ENCODE measurements around the gene SERTM1. TPM values are rescaled to one million over a fixed set of nuclear protein-coding genes. Genes with fewer than 3 reads are reported as not detected.

The SERTM1 gene
- total RNA-seq, 2 donors from 2014 or later = 0.11 TPM; not detected in 1

GRCh38 chr13:36736119-36736726, 62.4 kb downstream of the SERTM1 start:
- intact Hi-C loops (cut with DNase I) = loop anchor here (5.0 to 10.0 kb wide), 3 partner anchors 314 to 751 kb away; no protein-coding TSS in a partner anchor

GRCh38 chr13:36737524-36738083, 63.8 kb downstream of the SERTM1 start:
- Histone ChIP-seq H3K9me3 (no peaks in the 10 kb centered on the region), H3K9ac (ENCODE audit: low read depth in 2 of 2, low read length in 2 of 2) (no peak overlapping the region), H3K4me3 (no peak overlapping the region), H3K27me3 (no peaks in the 10 kb centered on the region), H3K4me1 (no peaks in the 10 kb centered on the region), H3K27ac (no peak overlapping the region), H3K36me3 (no peaks in the 10 kb centered on the region)
- no peak for DNase-seq
- intact Hi-C loops (cut with DNase I) = loop anchor here (5.0 to 10.0 kb wide), 3 partner anchors 315 to 753 kb away; no protein-coding TSS in a partner anchor
- no peak for TF ChIP-seq CTCF (IDR thresholded peaks at IDR 0.05)

More at GRCh38 chr13:36736119-36736726, 62.4 kb downstream of the SERTM1 start:
- DNase-seq = peak; percentile 31
- Histone ChIP-seq H3K9ac (ENCODE audit: low read depth in 2 of 2, low read length in 2 of 2) (no peak overlapping the region), H3K4me3 (no peak overlapping the region), H3K36me3 (no peaks in the 10 kb centered on the region), H3K27ac (no peak overlapping the region), H3K4me1 (no peaks in the 10 kb centered on the region), H3K9me3 (no peaks in the 10 kb centered on the region), H3K27me3 (no peaks in the 10 kb centered on the region)
- peak; percentile 66 for TF ChIP-seq CTCF (IDR thresholded peaks at IDR 0.05)

GRCh38 chr13:36745436-36745835, 71.6 kb downstream of the SERTM1 start:
- H3K27ac ChIP-seq = no peak overlapping the region
- H3K4me1 ChIP-seq = no peaks in the 10 kb centered on the region
- H3K9ac ChIP-seq (ENCODE audit: low read depth in 2 of 2, low read length in 2 of 2) = no peak overlapping the region
- H3K36me3 ChIP-seq = no peaks in the 10 kb centered on the region
- TF ChIP-seq CTCF (IDR thresholded peaks at IDR 0.05) = no peak
- intact Hi-C loops (cut with DNase I) = no loop called here
- H3K27me3 ChIP-seq = no peaks in the 10 kb centered on the region
- no peak overlapping the region for H3K4me3 ChIP-seq
- H3K9me3 ChIP-seq = no peaks in the 10 kb centered on the region
- DNase-seq = no peak

GRCh38 chr13:36746051-36746450, 72.2 kb downstream of the SERTM1 start:
- Histone ChIP-seq H3K9me3 (no peaks in the 10 kb centered on the region), H3K9ac (ENCODE audit: low read depth in 2 of 2, low read length in 2 of 2) (no peak overlapping the region), H3K27ac (no peak overlapping the region), H3K4me1 (no peaks in the 10 kb centered on the region), H3K4me3 (no peak overlapping the region), H3K27me3 (no peaks in the 10 kb centered on the region), H3K36me3 (no peaks in the 10 kb centered on the region)
- intact Hi-C loops (cut with DNase I) = no loop called here
- TF ChIP-seq CTCF (IDR thresholded peaks at IDR 0.05) = no peak
- no peak for DNase-seq

Other genes with a start within 250 kb of the SERTM1 start
- not detected for gene CCNA1, start 241.5 kb upstream of the SERTM1 start, total RNA-seq
- gene RFXAP, start 145.2 kb downstream of the SERTM1 start, total RNA-seq = 1 to 10 TPM; 2.4 to 3.0 TPM
- 1 to 10 TPM; 6.5 to 7.8 TPM for gene SMAD9, start 246.2 kb downstream of the SERTM1 start, total RNA-seq